ENCODE measurements around the gene DDRGK1. TPM values are rescaled to one million over a fixed set of nuclear protein-coding genes. Genes with fewer than 3 reads are reported as not detected.

DDRGK1 gene
- total RNA-seq, 1 experiment from 2014 or later: 97.7 TPM

GRCh38 chr20:3161316-3162079 lies 43.0 kb downstream of the DDRGK1 start:
- CTCF ChIA-PET: no interaction called here
- POLR2A ChIA-PET (ENCODE audit: unreplicated experiment): interaction anchor here (0.6 kb wide), 1 partner anchor 89 kb away, joined by 5 read pairs; no protein-coding TSS in a partner anchor
- no peaks in the 10 kb centered on the region for H3F3A ChIP-seq (ENCODE audit: low read length, unreplicated experiment)
- H3K36me3 ChIP-seq (ENCODE audit: low read depth, low read length): no peaks in the 10 kb centered on the region
- H3K79me2 ChIP-seq (ENCODE audit: low read length): peaks cover 36% of the 10 kb centered on the region
- H3K27ac ChIP-seq (ENCODE audit: low read length): no peak overlapping the region
- ATAC-seq (no peak), DNase-seq (no peak)
- peaks cover 14% of the 10 kb centered on the region for H3K4me1 ChIP-seq (ENCODE audit: insufficient read depth, low read length)
- no peaks in the 10 kb centered on the region for H3K9me3 ChIP-seq (ENCODE audit: low read length)
- H3K4me3 ChIP-seq (ENCODE audit: low read length): no peak overlapping the region
- intact Hi-C loops (cut with micrococcal nuclease): no loop called here
- no peaks in the 10 kb centered on the region for H3K27me3 ChIP-seq (ENCODE audit: low read length)
- no TSS peak for BruUV-seq (replicated peaks)
- no peak overlapping the region for H3K9ac ChIP-seq (ENCODE audit: low read length)
- no peak for TF ChIP-seq EZH2 (IDR thresholded peaks at IDR 0.05; ENCODE audit: low read length, unreplicated experiment)
- H4K20me1 ChIP-seq (ENCODE audit: low read length): peaks cover 24% of the 10 kb centered on the region
- no peaks in the 10 kb centered on the region for H3K9me2 ChIP-seq (replicated peaks; ENCODE audit: low read length)
- H2AFZ ChIP-seq (ENCODE audit: low read length): no peak overlapping the region
- no peak overlapping the region for H3K4me2 ChIP-seq (ENCODE audit: low read length)

- ChIA-PET CTCF (no interaction called here), POLR2A (ENCODE audit: unreplicated experiment) (no interaction called here)
- Histone ChIP-seq H3K27ac (ENCODE audit: low read length) (no peak overlapping the region), H4K20me1 (ENCODE audit: low read length) (peaks cover 27% of the 10 kb centered on the region), H3K9me3 (ENCODE audit: low read length) (no peaks in the 10 kb centered on the region), H2AFZ (ENCODE audit: low read length) (no peak overlapping the region; the same call in 1 of the 2 replicates), H3K4me2 (ENCODE audit: low read length) (peak overlapping the region; percentile 96; the same call in 1 of the 2 replicates), H3K9ac (ENCODE audit: low read length) (peak overlapping the region; percentile 90; the same call in 1 of the 2 replicates), H3K4me1 (ENCODE audit: insufficient read depth, low read length) (peaks cover 14% of the 10 kb centered on the region), H3F3A (ENCODE audit: low read length, unreplicated experiment) (no peaks in the 10 kb centered on the region), H3K9me2 (replicated peaks; ENCODE audit: low read length) (no peaks in the 10 kb centered on the region), H3K36me3 (ENCODE audit: low read depth, low read length) (peaks cover 5% of the 10 kb centered on the region; the same call in 1 of the 2 replicates), H3K27me3 (ENCODE audit: low read length) (no peaks in the 10 kb centered on the region), H3K79me2 (ENCODE audit: low read length) (peaks cover 46% of the 10 kb centered on the region), H3K4me3 (ENCODE audit: low read length) (peak overlapping the region; percentile 83)
- no TSS peak for BruUV-seq (replicated peaks)
- intact Hi-C loops (cut with micrococcal nuclease): no loop called here
- TF ChIP-seq EZH2 (IDR thresholded peaks at IDR 0.05; ENCODE audit: low read length, unreplicated experiment) (no peak), CTCF (conservative IDR thresholded peaks at IDR 0.05; ENCODE audit: low read depth, low read length) (no peak), EZH2phosphoT487 (IDR thresholded peaks at IDR 0.05; ENCODE audit: borderline replicate concordance, low read length) (no peak)
- ATAC-seq (no peak), DNase-seq (no peak)
These were observed 44.1 kb downstream of the DDRGK1 start for GRCh38 chr20:3160418-3160817.

- Histone ChIP-seq H3K4me1 (ENCODE audit: insufficient read depth, low read length) (peaks cover 14% of the 10 kb centered on the region), H3K9me2 (replicated peaks; ENCODE audit: low read length) (no peaks in the 10 kb centered on the region), H4K20me1 (ENCODE audit: low read length) (peaks cover 27% of the 10 kb centered on the region), H3K27me3 (ENCODE audit: low read length) (no peaks in the 10 kb centered on the region), H3K4me3 (ENCODE audit: low read length) (peak overlapping the region; percentile 83), H3K4me2 (ENCODE audit: low read length) (peak overlapping the region; percentile 96), H3F3A (ENCODE audit: low read length, unreplicated experiment) (no peaks in the 10 kb centered on the region), H3K27ac (ENCODE audit: low read length) (peak overlapping the region; percentile 22), H3K9me3 (ENCODE audit: low read length) (no peaks in the 10 kb centered on the region), H3K9ac (ENCODE audit: low read length) (peak overlapping the region; percentile 90), H3K79me2 (ENCODE audit: low read length) (peaks cover 61% of the 10 kb centered on the region), H2AFZ (ENCODE audit: low read length) (peak overlapping the region; percentile 93), H3K36me3 (ENCODE audit: low read depth, low read length) (peaks cover 13% of the 10 kb centered on the region; the same call in 1 of the 2 replicates)
- no peak for TF ChIP-seq EZH2 (IDR thresholded peaks at IDR 0.05; ENCODE audit: low read length, unreplicated experiment)
- no peak for TF ChIP-seq CTCF (conservative IDR thresholded peaks at IDR 0.05; ENCODE audit: low read depth, low read length)
- TF ChIP-seq EZH2phosphoT487 (IDR thresholded peaks at IDR 0.05; ENCODE audit: borderline replicate concordance, low read length): no peak
- BruUV-seq (replicated peaks): no TSS peak
- ChIA-PET POLR2A (ENCODE audit: unreplicated experiment) (interaction anchor here (0.6 kb wide), 1 partner anchor 390 kb away, joined by 5 read pairs; no protein-coding TSS in a partner anchor), CTCF (no interaction called here)
- no peak for DNase-seq
- ATAC-seq: peak; percentile 41
- intact Hi-C loops (cut with micrococcal nuclease): no loop called here
These were observed 45.5 kb downstream of the DDRGK1 start for GRCh38 chr20:3158968-3159431.
